SK-MEL-5 (cell line): ENCODE data around the gene RASA3. TPM values are rescaled to one million over a fixed set of nuclear protein-coding genes. Genes with fewer than 3 reads are reported as not detected.

Experiments used
- DNase-seq: peaks from one replicate; pipeline ENCODE4 v3.0.0-alpha.2; 2016; ENCODE audit warnings: low read depth, low spot score
- in situ Hi-C: cut with HindIII; loops from 2 replicates; pipeline ENCODE4 v1.10.0; 2016; ENCODE audit warnings: low sequenced_read_pairs, high pct_unique_total_duplicates, low pct_unique_long_range_greater_than_20kb
- total RNA-seq: library from RNA; depleted of rRNA; stranded (reverse); fragments of >200 nt; shearing (Covaris generic); gene quantifications from 2 replicates; pipeline ENCODE4 v1.2.3, GENCODE V29; 2014

RASA3 gene
- total RNA-seq, 1 experiment from 2014 or later = 17.8 TPM

GRCh38 chr13:114018461-114019055 is 113.9 kb downstream of the RASA3 start:
- in situ Hi-C loops = no loop called here
- DNase-seq = no peak

- DNase-seq = no peak
- in situ Hi-C loops = no loop called here
Observed at GRCh38 chr13:114017966-114018365, 114.5 kb downstream of the RASA3 start.

- DNase-seq = peak; percentile 5
- in situ Hi-C loops = no loop called here
Observed at GRCh38 chr13:114017028-114017630, 115.3 kb downstream of the RASA3 start.

GRCh38 chr13:114016321-114017027 is 115.9 kb downstream of the RASA3 start:
- in situ Hi-C loops = no loop called here
- no peak for DNase-seq

GRCh38 chr13:114015969-114016295 is 116.5 kb downstream of the RASA3 start:
- no peak for DNase-seq
- in situ Hi-C loops = no loop called here

- in situ Hi-C loops = no loop called here
- no peak for DNase-seq
Observed at GRCh38 chr13:114015111-114015968, 117.1 kb downstream of the RASA3 start.

- no peak for DNase-seq
- in situ Hi-C loops = no loop called here
Observed at GRCh38 chr13:114013952-114014629, 118.3 kb downstream of the RASA3 start.

- in situ Hi-C loops = no loop called here
- no peak for DNase-seq
Observed at GRCh38 chr13:114013336-114013735, 119.1 kb downstream of the RASA3 start.

GRCh38 chr13:114012921-114013320 is 119.5 kb downstream of the RASA3 start:
- in situ Hi-C loops = no loop called here
- no peak for DNase-seq

- no peak for DNase-seq
- in situ Hi-C loops = no loop called here
Observed at GRCh38 chr13:114012141-114012540, 120.3 kb downstream of the RASA3 start.

GRCh38 chr13:114011226-114011625 is 121.2 kb downstream of the RASA3 start:
- in situ Hi-C loops = no loop called here
- DNase-seq = no peak

- no peak for DNase-seq
- in situ Hi-C loops = no loop called here
Observed at GRCh38 chr13:114010401-114011101, 121.9 kb downstream of the RASA3 start.

- in situ Hi-C loops = no loop called here
Observed at GRCh38 chr13:114009590-114010400, 122.6 kb downstream of the RASA3 start.

GRCh38 chr13:114008964-114009589 is 123.3 kb downstream of the RASA3 start:
- in situ Hi-C loops = no loop called here

More at GRCh38 chr13:114009590-114010400, 122.6 kb downstream of the RASA3 start:
- no peak for DNase-seq

GRCh38 chr13:114007566-114007965 is 124.9 kb downstream of the RASA3 start:
- no peak for DNase-seq
- in situ Hi-C loops = no loop called here

More at GRCh38 chr13:114008964-114009589, 123.3 kb downstream of the RASA3 start:
- no peak for DNase-seq

GRCh38 chr13:114005206-114005724 is 127.2 kb downstream of the RASA3 start:
- DNase-seq = no peak
- in situ Hi-C loops = no loop called here
